OCI-LY7 (cell line): ENCODE results near the gene ECHDC1. TPM values are rescaled to one million over a fixed set of nuclear protein-coding genes. Genes with fewer than 3 reads are reported as not detected.

Experiments used
- BruUV-seq: library from RNA; stranded (reverse); fragments of 400-500 nt; replicated peaks from 2 replicates; lab custom pipeline; 2021; lab: Mats Ljungman, UMichigan
- CTCF ChIA-PET: fragments of 300-600 bp; sonication (Branson Sonifier 250); formaldehyde crosslinking; loops from one replicate; lab custom pipeline; 2022; ENCODE audit warnings: antibody characterized with exemption; ENCODE audit not compliant: unreplicated experiment; lab: Charles Lee
- POLR2A ChIA-PET: fragments of 300-600 bp; sonication (Branson Sonifier 250); formaldehyde crosslinking; loops from one replicate; lab custom pipeline; 2022; ENCODE audit warnings: antibody characterized with exemption; lab: Charles Lee
- DNase-seq: peaks from one replicate; pipeline ENCODE4 v3.0.0-alpha.2; 2015; ENCODE audit warnings: low spot score
- H2AFZ ChIP-seq: fragments of 200-600 bp; sonication (generic), shearing (Covaris generic); 2 replicates; pipeline ENCODE4 v1.6.1; 2014; ENCODE audit warnings: mild to moderate bottlenecking, antibody characterized with exemption, low read length, moderate library complexity
- H3K27ac ChIP-seq: fragments of 200-600 bp; sonication (generic); 2 replicates; pipeline ENCODE4 v1.5.1; 2014; ENCODE audit warnings: mixed run types, low read depth, mild to moderate bottlenecking, moderate library complexity, low read length, inconsistent platforms; ENCODE audit not compliant: poor library complexity, severe bottlenecking
- H3K36me3 ChIP-seq: fragments of 200-600 bp; sonication (generic); 2 replicates; pipeline ENCODE4 v1.6.1; 2014; ENCODE audit warnings: mild to moderate bottlenecking, antibody characterized with exemption, low read length, moderate library complexity, mixed read lengths; ENCODE audit not compliant: insufficient read depth
- H3K4me1 ChIP-seq: fragments of 200-600 bp; sonication (generic); 2 replicates; pipeline ENCODE4 v1.5.1; 2014; ENCODE audit warnings: mild to moderate bottlenecking, low read length; ENCODE audit not compliant: insufficient read depth, poor library complexity, severe bottlenecking
- H3K4me2 ChIP-seq: fragments of 200-600 bp; sonication (generic); 2 replicates; pipeline ENCODE4 v1.6.1; 2014; ENCODE audit warnings: mild to moderate bottlenecking, low read length
- H3K4me3 ChIP-seq: fragments of 200-600 bp; sonication (generic); 2 replicates; pipeline ENCODE4 v1.5.1; 2014; ENCODE audit warnings: mild to moderate bottlenecking, low read depth, low read length; ENCODE audit not compliant: poor library complexity, severe bottlenecking
- H3K79me2 ChIP-seq: fragments of 200-600 bp; sonication (generic); 2 replicates; pipeline ENCODE4 v1.6.1; 2016; ENCODE audit warnings: low read depth, mild to moderate bottlenecking, low read length, moderate library complexity, mixed read lengths; ENCODE audit not compliant: insufficient read depth
- H3K9me2 ChIP-seq: fragments of 200-600 bp; sonication (generic); 2 replicates; pipeline ENCODE4 v1.6.1; 2016; ENCODE audit warnings: mild to moderate bottlenecking, low read length, mixed read lengths; ENCODE audit not compliant: insufficient read depth
- H3K9me3 ChIP-seq: fragments of 200-600 bp; sonication (generic); 2 replicates; pipeline ENCODE4 v1.6.1; 2014; ENCODE audit warnings: mild to moderate bottlenecking, mixed run types, low read length, mixed read lengths
- H4K20me1 ChIP-seq: fragments of 200-600 bp; sonication (generic); 2 replicates; pipeline ENCODE4 v1.6.1; 2014; ENCODE audit warnings: mild to moderate bottlenecking, antibody characterized with exemption, low read length, moderate library complexity, mixed read lengths; ENCODE audit not compliant: insufficient read depth
- EZH2phosphoT487 ChIP-seq: fragments of 200-600 bp; sonication (generic); IDR thresholded peaks from 2 replicates; pipeline ENCODE4 v1.6.1; 2018; ENCODE audit warnings: low read depth, borderline replicate concordance, mild to moderate bottlenecking, mixed run types, antibody characterized with exemption, low read length, moderate library complexity, mixed read lengths
- intact Hi-C: fragments of 100-400 bp; cut with micrococcal nuclease; formaldehyde crosslinking; loops from one replicate; pipeline ENCODE4 v1.10.0; 2022; ENCODE audit not compliant: unreplicated experiment
- total RNA-seq, 2 experiments: library from RNA; depleted of rRNA in 1 of 2; stranded (reverse); fragments of >200 nt in 1 of 2; shearing (Covaris generic) in 1 of 2; gene quantifications; 2 replicates each; pipeline ENCODE4 v1.2.3, GENCODE V29; 2014 to 2022
- TF ChIP-seq, protein P1 (sequence below): fragments of 200-600 bp; sonication (generic); conservative IDR thresholded peaks from 2 replicates; pipeline ENCODE4 v1.5.1; 2014; ENCODE audit warnings: mild to moderate bottlenecking, antibody characterized with exemption, low read length, moderate library complexity, mixed read lengths

The ECHDC1 gene
- total RNA-seq, 2 experiments from 2014 or later = 18.6 to 41.9 TPM

DNA sequence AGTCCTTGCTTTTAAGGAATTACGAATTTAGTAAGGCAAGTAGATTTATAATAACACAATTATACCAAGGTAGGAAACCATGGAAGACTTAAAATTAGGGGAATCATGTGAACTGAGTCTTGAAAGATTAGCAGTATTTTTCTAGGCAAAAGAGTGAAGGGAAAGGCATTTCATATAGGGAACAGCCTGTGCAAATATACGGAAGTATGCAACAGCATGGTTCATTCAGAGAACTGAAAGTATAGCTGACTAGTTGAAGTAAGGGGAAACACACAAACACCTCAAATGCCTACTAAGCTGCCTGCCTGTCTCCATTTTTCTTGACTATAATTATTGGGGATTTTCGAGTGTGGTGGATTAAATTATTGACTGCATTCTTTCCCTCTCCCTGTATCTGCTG, 39.0 kb upstream of the ECHDC1 start:
- Histone ChIP-seq H3K4me3 (no peak overlapping the region), H3K4me2 (no peak overlapping the region), H3K4me1 (no peaks in the 10 kb centered on the region), H2AFZ (no peak overlapping the region), H3K9me2 (no peaks in the 10 kb centered on the region), H3K9me3 (no peaks in the 10 kb centered on the region), H3K79me2 (no peaks in the 10 kb centered on the region), H4K20me1 (no peaks in the 10 kb centered on the region), H3K36me3 (no peaks in the 10 kb centered on the region), H3K27ac (no peak overlapping the region)
- intact Hi-C loops = no loop called here
- DNase-seq = no peak
- ChIA-PET POLR2A (interaction anchor here (0.5 to 1.0 kb wide), 2 partner anchors 16 to 19 kb away, joined by 3 to 4 read pairs; no protein-coding TSS in a partner anchor), CTCF (no interaction called here)
- no TSS peak for BruUV-seq
- TF ChIP-seq, protein P1, sequence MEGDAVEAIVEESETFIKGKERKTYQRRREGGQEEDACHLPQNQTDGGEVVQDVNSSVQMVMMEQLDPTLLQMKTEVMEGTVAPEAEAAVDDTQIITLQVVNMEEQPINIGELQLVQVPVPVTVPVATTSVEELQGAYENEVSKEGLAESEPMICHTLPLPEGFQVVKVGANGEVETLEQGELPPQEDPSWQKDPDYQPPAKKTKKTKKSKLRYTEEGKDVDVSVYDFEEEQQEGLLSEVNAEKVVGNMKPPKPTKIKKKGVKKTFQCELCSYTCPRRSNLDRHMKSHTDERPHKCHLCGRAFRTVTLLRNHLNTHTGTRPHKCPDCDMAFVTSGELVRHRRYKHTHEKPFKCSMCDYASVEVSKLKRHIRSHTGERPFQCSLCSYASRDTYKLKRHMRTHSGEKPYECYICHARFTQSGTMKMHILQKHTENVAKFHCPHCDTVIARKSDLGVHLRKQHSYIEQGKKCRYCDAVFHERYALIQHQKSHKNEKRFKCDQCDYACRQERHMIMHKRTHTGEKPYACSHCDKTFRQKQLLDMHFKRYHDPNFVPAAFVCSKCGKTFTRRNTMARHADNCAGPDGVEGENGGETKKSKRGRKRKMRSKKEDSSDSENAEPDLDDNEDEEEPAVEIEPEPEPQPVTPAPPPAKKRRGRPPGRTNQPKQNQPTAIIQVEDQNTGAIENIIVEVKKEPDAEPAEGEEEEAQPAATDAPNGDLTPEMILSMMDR = no peak
- TF ChIP-seq EZH2phosphoT487 = no peak

- ChIA-PET CTCF (no interaction called here), POLR2A (interaction anchor here (0.7 kb wide), 1 partner anchor 118 kb away, joined by 4 read pairs; no protein-coding TSS in a partner anchor)
- no peaks in the 10 kb centered on the region for H3K4me1 ChIP-seq
- intact Hi-C loops = no loop called here
- no peak overlapping the region for H3K4me2 ChIP-seq
- no peaks in the 10 kb centered on the region for H3K79me2 ChIP-seq
- H3K9me3 ChIP-seq = no peaks in the 10 kb centered on the region
- no peak for DNase-seq
- TF ChIP-seq, protein P1 = no peak
- TF ChIP-seq EZH2phosphoT487 = no peak
- no peak overlapping the region for H3K4me3 ChIP-seq
- BruUV-seq = no TSS peak
- no peaks in the 10 kb centered on the region for H3K36me3 ChIP-seq
- no peak overlapping the region for H2AFZ ChIP-seq
- no peak overlapping the region for H3K27ac ChIP-seq
- no peaks in the 10 kb centered on the region for H4K20me1 ChIP-seq
- no peaks in the 10 kb centered on the region for H3K9me2 ChIP-seq
Measured at GRCh38 chr6:127381384-127381783, 38.0 kb upstream of the ECHDC1 start.

GRCh38 chr6:127376685-127377084, 33.3 kb upstream of the ECHDC1 start:
- no peaks in the 10 kb centered on the region for H4K20me1 ChIP-seq
- CTCF ChIA-PET = no interaction called here
- no peaks in the 10 kb centered on the region for H3K9me2 ChIP-seq
- no peaks in the 10 kb centered on the region for H3K9me3 ChIP-seq
- no peaks in the 10 kb centered on the region for H3K4me1 ChIP-seq
- H2AFZ ChIP-seq = no peak overlapping the region
- no peak overlapping the region for H3K4me3 ChIP-seq
- no peaks in the 10 kb centered on the region for H3K36me3 ChIP-seq
- H3K79me2 ChIP-seq = no peaks in the 10 kb centered on the region
- H3K4me2 ChIP-seq = no peak overlapping the region
- H3K27ac ChIP-seq = no peak overlapping the region
- POLR2A ChIA-PET = no interaction called here
- no TSS peak for BruUV-seq
- DNase-seq = no peak
- intact Hi-C loops = no loop called here
- TF ChIP-seq EZH2phosphoT487 = no peak
- TF ChIP-seq, protein P1 = no peak
